Epithelial cell of proximal tubule (primary cell): ENCODE results near the gene PEX12. TPM values are rescaled to one million over a fixed set of nuclear protein-coding genes. Genes with fewer than 3 reads are reported as not detected.

Source experiments
- DNase-seq: peaks from one replicate; pipeline ENCODE4 v3.0.0-alpha.2; 2011; ENCODE audit warnings: low read depth
- H3K4me3 ChIP-seq: 2 replicates; pipeline ENCODE4 v1.5.1; 2011; ENCODE audit warnings: low read depth, mild to moderate bottlenecking, low read length
- total RNA-seq: library from RNA; depleted of rRNA; stranded (reverse); fragments of >200 nt; gene quantifications from 2 replicates; pipeline ENCODE4 v1.2.3, GENCODE V29; 2015
- TF ChIP-seq, protein P1 (sequence below): conservative IDR thresholded peaks from 2 replicates; pipeline ENCODE4 v1.5.1; 2012; ENCODE audit warnings: low read depth, mild to moderate bottlenecking, low read length

The PEX12 gene
- total RNA-seq, 1 donor from 2014 or later: 2.0 TPM

DNA sequence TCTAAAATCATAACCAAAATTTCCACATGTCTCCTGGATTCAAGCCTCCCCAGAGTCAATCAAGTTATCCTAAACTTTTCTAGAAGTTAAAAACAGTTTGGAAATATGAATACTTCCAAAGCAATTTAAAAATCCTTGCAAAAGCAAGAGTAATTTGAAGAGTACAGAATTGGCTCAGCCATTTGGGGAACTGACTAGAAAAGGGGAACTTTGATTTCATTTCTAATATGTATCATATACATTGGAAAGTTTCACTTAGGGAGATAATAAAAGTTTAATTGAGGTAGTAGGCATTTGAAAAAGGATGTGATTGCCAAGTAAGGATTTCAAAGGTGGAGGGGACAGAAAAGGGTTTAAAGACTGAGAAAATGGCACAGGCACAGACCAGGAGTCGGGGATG, 31.9 kb downstream of the PEX12 start:
- TF ChIP-seq, protein P1, sequence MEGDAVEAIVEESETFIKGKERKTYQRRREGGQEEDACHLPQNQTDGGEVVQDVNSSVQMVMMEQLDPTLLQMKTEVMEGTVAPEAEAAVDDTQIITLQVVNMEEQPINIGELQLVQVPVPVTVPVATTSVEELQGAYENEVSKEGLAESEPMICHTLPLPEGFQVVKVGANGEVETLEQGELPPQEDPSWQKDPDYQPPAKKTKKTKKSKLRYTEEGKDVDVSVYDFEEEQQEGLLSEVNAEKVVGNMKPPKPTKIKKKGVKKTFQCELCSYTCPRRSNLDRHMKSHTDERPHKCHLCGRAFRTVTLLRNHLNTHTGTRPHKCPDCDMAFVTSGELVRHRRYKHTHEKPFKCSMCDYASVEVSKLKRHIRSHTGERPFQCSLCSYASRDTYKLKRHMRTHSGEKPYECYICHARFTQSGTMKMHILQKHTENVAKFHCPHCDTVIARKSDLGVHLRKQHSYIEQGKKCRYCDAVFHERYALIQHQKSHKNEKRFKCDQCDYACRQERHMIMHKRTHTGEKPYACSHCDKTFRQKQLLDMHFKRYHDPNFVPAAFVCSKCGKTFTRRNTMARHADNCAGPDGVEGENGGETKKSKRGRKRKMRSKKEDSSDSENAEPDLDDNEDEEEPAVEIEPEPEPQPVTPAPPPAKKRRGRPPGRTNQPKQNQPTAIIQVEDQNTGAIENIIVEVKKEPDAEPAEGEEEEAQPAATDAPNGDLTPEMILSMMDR: no peak
- no peak overlapping the region for H3K4me3 ChIP-seq
- DNase-seq: no peak

DNA sequence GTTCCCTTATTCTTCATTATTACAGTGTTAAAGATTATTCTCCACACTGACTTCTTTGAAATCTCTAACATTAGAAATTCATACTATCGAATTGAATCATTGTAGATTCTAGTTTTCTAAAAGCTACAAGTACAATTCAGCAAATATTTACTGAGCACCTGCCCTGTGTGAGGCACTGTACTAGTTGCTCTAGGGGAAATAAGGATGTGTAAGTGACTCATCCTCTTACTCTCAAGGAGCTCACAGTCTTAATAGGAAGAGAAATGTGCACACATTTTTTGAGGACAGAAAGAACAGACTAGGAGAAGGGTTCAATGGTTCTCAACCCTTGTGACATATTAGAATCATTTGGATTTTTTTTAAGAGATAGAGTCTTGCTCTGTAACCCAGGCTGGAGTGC, 33.2 kb downstream of the PEX12 start:
- TF ChIP-seq, protein P1: no peak
- H3K4me3 ChIP-seq: no peak overlapping the region
- DNase-seq: no peak

DNA sequence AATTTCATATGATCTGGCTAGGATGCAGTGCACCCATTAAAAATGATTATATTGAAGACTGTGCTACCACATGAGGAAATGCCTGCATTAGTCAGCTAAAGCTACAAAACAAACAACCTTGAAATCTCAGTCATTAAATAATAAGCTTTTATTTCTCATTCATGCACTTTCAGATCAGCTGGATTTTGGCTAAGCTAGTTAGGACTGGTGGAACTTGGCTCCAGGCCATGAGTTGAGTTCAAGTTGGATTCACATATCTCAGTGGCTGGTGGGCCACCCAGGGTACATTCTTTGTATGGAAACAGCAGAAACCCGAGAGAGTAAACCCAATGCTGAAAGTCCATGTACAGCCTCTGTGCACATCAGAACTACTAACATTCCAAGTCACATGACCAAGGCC, 34.5 kb downstream of the PEX12 start:
- TF ChIP-seq, protein P1: no peak
- H3K4me3 ChIP-seq: no peak overlapping the region
- no peak for DNase-seq

DNA sequence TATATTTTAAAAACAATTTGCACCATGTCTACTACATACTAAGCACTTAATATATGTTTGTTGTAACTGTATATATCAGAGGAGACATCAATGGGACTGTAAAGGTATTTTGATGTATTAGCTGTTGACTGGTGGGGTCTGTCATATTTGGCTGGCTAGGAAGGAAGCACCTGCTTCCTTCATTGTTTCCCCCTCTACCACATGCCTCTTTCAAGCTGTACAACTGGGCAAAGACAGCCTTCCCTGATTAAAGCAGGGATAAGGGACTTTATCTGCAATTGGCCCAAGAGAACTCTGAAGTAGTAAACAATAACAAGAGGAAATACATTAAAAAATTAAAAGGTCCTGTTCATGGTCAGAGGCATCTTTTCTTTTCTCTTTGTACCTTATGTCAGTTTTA, 35.4 kb downstream of the PEX12 start:
- no peak for DNase-seq
- TF ChIP-seq, protein P1: no peak
- no peak overlapping the region for H3K4me3 ChIP-seq

DNA sequence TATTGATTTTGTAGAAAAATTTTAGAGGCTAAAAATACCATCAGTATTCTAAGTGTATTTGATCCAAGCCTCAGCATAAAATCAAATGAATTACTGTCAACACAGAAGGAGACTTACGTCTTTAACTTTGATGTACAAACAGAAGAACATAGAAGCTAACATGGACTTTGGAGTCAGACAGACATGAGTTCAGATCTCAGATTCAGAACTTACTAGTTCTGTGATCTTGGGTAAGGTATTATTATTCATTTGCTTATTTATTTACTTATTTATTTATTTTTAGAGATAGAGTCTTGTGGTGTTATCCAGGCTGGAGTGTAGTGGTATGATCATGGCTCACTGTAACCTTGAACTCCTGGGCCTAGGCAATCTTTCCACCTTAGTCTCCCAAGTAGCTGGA, 36.9 kb downstream of the PEX12 start:
- no peak overlapping the region for H3K4me3 ChIP-seq
- no peak for DNase-seq
- TF ChIP-seq, protein P1: no peak

DNA sequence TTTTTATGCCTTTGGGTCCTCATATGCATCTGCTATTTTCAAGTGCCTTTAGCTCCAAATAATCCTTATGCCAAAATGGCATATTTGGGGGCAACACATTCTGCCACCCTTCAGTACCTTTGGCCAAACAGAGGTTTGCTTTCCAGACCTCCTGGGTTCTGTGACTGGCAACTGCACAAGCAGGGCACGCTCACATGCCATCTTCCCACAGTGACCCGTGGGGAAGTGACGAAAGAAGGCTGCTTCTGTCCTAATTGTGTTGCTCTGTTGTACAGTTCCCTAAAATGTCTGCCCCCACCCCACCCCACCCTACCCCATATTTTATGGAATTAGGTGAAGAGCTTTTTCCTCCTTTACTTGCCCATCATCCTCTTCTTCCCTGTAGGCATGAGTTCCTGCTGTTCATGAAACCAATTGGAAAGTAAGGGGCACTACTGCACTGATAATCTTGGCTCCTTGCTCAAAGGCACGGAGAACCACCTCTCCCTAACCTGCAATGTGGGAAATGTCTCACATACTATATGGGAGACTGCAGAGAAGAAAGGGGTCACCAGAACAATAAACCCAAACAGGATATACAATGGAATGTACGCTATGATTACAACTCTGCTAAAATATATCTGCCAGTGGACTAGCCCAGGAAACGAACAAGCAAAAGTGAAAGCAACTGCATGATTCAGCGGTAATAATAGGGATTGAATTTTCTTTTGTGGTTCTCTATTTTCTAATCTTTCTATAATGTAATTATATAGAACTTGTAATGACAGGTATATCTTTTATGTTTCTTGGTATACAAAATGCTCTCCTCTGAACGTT, 37.6 kb downstream of the PEX12 start:
- DNase-seq: no peak
- TF ChIP-seq, protein P1: no peak
- no peak overlapping the region for H3K4me3 ChIP-seq

DNA sequence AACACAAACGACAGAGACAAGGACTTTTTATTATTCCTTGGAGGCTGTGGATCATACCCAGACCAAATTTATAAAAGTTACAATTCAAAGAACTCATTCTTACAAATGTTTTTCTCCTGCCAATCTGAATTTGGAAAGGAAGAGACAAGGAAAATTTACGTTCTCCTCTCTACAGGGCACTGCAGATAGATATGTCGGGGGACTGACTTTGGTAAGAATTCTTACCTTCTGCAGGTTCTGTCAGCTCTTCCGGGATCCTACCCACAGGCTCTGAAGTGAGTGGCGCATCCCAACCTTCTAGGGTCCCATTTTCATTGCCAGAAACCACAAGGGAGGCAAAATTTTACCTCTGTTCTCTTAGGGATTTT, 38.7 kb downstream of the PEX12 start:
- no peak overlapping the region for H3K4me3 ChIP-seq
- TF ChIP-seq, protein P1: no peak
- DNase-seq: no peak
